H1 (cell line): ENCODE data around the gene LYL1. TPM values are rescaled to one million over a fixed set of nuclear protein-coding genes. Genes with fewer than 3 reads are reported as not detected.

Source experiments
- CTCF ChIA-PET: fragments of 300-600 bp; sonication (Branson Sonifier 250); formaldehyde crosslinking; loops from one replicate; lab custom pipeline; 2021; ENCODE audit not compliant: partially characterized antibody; lab: Charles Lee
- POLR2A ChIA-PET: fragments of 300-600 bp; sonication (Branson Sonifier 250); formaldehyde crosslinking; loops from one replicate; lab custom pipeline; 2021; ENCODE audit warnings: inconsistent platforms; ENCODE audit not compliant: partially characterized antibody; lab: Charles Lee
- DNase-seq, 2 experiments: peaks; one replicate each; pipeline versions ENCODE4 v3.0.0 to v3.0.0-alpha.2; 2010 to 2022; ENCODE audit warnings: low spot score in 2 of 2, low read depth in 1 of 2, mixed read lengths in 1 of 2
- FAIRE-seq: peaks from 2 replicates; lab custom pipeline; 2011; peaks lifted over from hg19 to GRCh38; lab: Jason Lieb, UNC
- H2AFZ ChIP-seq: 2 replicates; pipeline ENCODE4 v1.8.1; 2012; ENCODE audit warnings: low read length, inconsistent platforms
- H2AK5ac ChIP-seq: 2 replicates; pipeline ENCODE4 v1.6.1; 2013; ENCODE audit warnings: low read depth, low read length
- H2BK120ac ChIP-seq: replicated peaks from 2 replicates; pipeline ENCODE3; 2013; ENCODE audit warnings: low read depth, low read length, inconsistent platforms
- H2BK12ac ChIP-seq: 2 replicates; pipeline ENCODE4 v1.6.1; 2013; ENCODE audit warnings: low read depth, low read length
- H2BK15ac ChIP-seq: 2 replicates; pipeline ENCODE4 v1.6.1; 2013; ENCODE audit warnings: low read length
- H2BK20ac ChIP-seq: 2 replicates; pipeline ENCODE4 v1.6.1; 2013; ENCODE audit warnings: low read length
- H2BK5ac ChIP-seq: 2 replicates; pipeline ENCODE4 v1.6.1; 2013; ENCODE audit warnings: low read depth, low read length
- H3K14ac ChIP-seq: 2 replicates; pipeline ENCODE4 v1.6.1; 2013; ENCODE audit warnings: inconsistent platforms; ENCODE audit not compliant: insufficient read length
- H3K18ac ChIP-seq: 2 replicates; pipeline ENCODE4 v1.6.1; 2013; ENCODE audit warnings: low read length; ENCODE audit errors: extremely low read depth
- H3K23ac ChIP-seq: 2 replicates; pipeline ENCODE4 v1.6.1; 2013; ENCODE audit warnings: inconsistent platforms; ENCODE audit not compliant: insufficient read length
- H3K23me2 ChIP-seq: 2 replicates; pipeline ENCODE4 v1.6.1; 2013; ENCODE audit warnings: low read depth, low read length
- H3K27ac ChIP-seq: 2 replicates; pipeline ENCODE4 v1.6.1; 2011; ENCODE audit warnings: low read depth, low read length, inconsistent platforms
- H3K27me3 ChIP-seq, 4 experiments: replicated peaks in 1 of 4; 1 replicate in 1 of 4; 2 replicates in 3 of 4; pipeline versions ENCODE4 v1.6.1 to v1.8.1; 2011 to 2013; ENCODE audit warnings: low read length in 3 of 4, mild to moderate bottlenecking in 3 of 4, inconsistent platforms in 2 of 4, mixed read lengths in 2 of 4, moderate library complexity in 1 of 4; ENCODE audit not compliant: control insufficient read depth in 3 of 4, insufficient read depth in 3 of 4; ENCODE audit errors: extremely low read depth in 1 of 4
- H3K36me3 ChIP-seq, 4 experiments: 2 replicates each; pipeline versions ENCODE4 v1.6.1 to v1.8.1; 2011 to 2013; ENCODE audit warnings: mild to moderate bottlenecking in 4 of 4, low read length in 3 of 4, moderate library complexity in 2 of 4, control low read depth in 1 of 4, inconsistent platforms in 1 of 4; ENCODE audit not compliant: insufficient read depth in 4 of 4, control insufficient read depth in 2 of 4
- H3K4ac ChIP-seq: replicated peaks from 2 replicates; pipeline ENCODE3; 2013; ENCODE audit warnings: low read length, low read depth, mixed read lengths, inconsistent platforms; ENCODE audit not compliant: insufficient read length
- H3K4me1 ChIP-seq, 4 experiments: replicated peaks in 1 of 4; 1 replicate in 1 of 4; 2 replicates in 3 of 4; pipeline versions ENCODE4 v1.6.1 to v1.8.1; 2011 to 2013; ENCODE audit warnings: low read length in 3 of 4, inconsistent platforms in 2 of 4, mixed read lengths in 1 of 4; ENCODE audit not compliant: insufficient read depth in 4 of 4, control insufficient read depth in 3 of 4
- H3K4me2 ChIP-seq, 2 experiments: 2 replicates each; pipeline versions ENCODE4 v1.6.1 to v1.8.1; 2011 to 2013; ENCODE audit warnings: low read depth in 2 of 2, low read length in 2 of 2, control low read depth in 1 of 2, inconsistent platforms in 1 of 2, mild to moderate bottlenecking in 1 of 2; ENCODE audit not compliant: insufficient read depth in 1 of 2
- H3K4me3 ChIP-seq, 4 experiments: fragments of 200-600, 300-600 bp in 1 of 4; sonication (generic), shearing (Covaris generic), sonication (Bioruptor Twin) in 1 of 4; 2 replicates each; pipeline versions ENCODE4 v1.5.1 to v1.8.1; 2011 to 2016; ENCODE audit warnings: low read length in 4 of 4, low read depth in 3 of 4, control low read depth in 2 of 4, inconsistent platforms in 2 of 4, mild to moderate bottlenecking in 2 of 4, mixed read lengths in 1 of 4, moderate library complexity in 1 of 4; ENCODE audit not compliant: insufficient read depth in 2 of 4; ENCODE audit errors: extremely low read depth in 1 of 4
- H3K56ac ChIP-seq: replicated peaks from 2 replicates; pipeline ENCODE3; 2013; ENCODE audit warnings: low read depth, mild to moderate bottlenecking, mixed read lengths, low read length, inconsistent platforms; ENCODE audit not compliant: insufficient read length
- H3K79me1 ChIP-seq: 2 replicates; pipeline ENCODE4 v1.6.1; 2013; ENCODE audit warnings: low read depth, low read length, control low read depth
- H3K79me2 ChIP-seq, 2 experiments: 2 replicates each; pipeline versions ENCODE4 v1.6.1 to v1.8.1; 2012 to 2013; ENCODE audit warnings: low read length in 2 of 2, mild to moderate bottlenecking in 2 of 2, inconsistent platforms in 1 of 2; ENCODE audit not compliant: insufficient read depth in 2 of 2, control insufficient read depth in 1 of 2
- H3K9ac ChIP-seq, 4 experiments: replicated peaks in 1 of 4; 1 replicate in 1 of 4; 2 replicates in 3 of 4; pipeline versions ENCODE4 v1.6.1 to v1.8.1; 2011 to 2013; ENCODE audit warnings: low read depth in 3 of 4, low read length in 3 of 4, control low read depth in 2 of 4, mild to moderate bottlenecking in 2 of 4, moderate library complexity in 2 of 4, inconsistent platforms in 1 of 4; ENCODE audit errors: extremely low read depth in 1 of 4
- H3K9me3 ChIP-seq, 2 experiments: 2 replicates each; pipeline versions ENCODE4 v1.6.1 to v1.8.1; 2012 to 2013; ENCODE audit warnings: mild to moderate bottlenecking in 2 of 2, moderate library complexity in 2 of 2, control low read depth in 1 of 2, inconsistent platforms in 1 of 2, low read depth in 1 of 2, low read length in 1 of 2, mixed read lengths in 1 of 2; ENCODE audit not compliant: insufficient read depth in 2 of 2
- H4K20me1 ChIP-seq, 2 experiments: replicated peaks in 1 of 2; 2 replicates each; pipeline versions ENCODE3 to v1.8.1; 2011 to 2013; ENCODE audit warnings: inconsistent platforms in 2 of 2, low read length in 2 of 2, mild to moderate bottlenecking in 1 of 2; ENCODE audit not compliant: insufficient read depth in 2 of 2, control insufficient read depth in 1 of 2
- H4K5ac ChIP-seq: 2 replicates; pipeline ENCODE4 v1.6.1; 2013; ENCODE audit warnings: low read length, low read depth, mixed read lengths, inconsistent platforms; ENCODE audit not compliant: insufficient read length
- H4K8ac ChIP-seq: 2 replicates; pipeline ENCODE4 v1.8.0; 2013; ENCODE audit warnings: mild to moderate bottlenecking, moderate library complexity, low read length, inconsistent platforms; ENCODE audit not compliant: insufficient read depth; ENCODE audit errors: extremely low read depth
- H4K91ac ChIP-seq: replicated peaks from 2 replicates; pipeline ENCODE3; 2013; ENCODE audit warnings: low read length, mixed read lengths, inconsistent platforms; ENCODE audit not compliant: insufficient read length
- CBX5 ChIP-seq: fragments of 300-800, 300-1000 bp; sonication (generic); IDR thresholded peaks from 2 replicates; pipeline ENCODE4 v1.7.1; 2016; ENCODE audit warnings: antibody characterized with exemption, low read length, low read depth
- CBX8 ChIP-seq: fragments of 300-800, 300-1000 bp; sonication (generic); IDR thresholded peaks from 2 replicates; pipeline ENCODE4 v1.7.1; 2016; ENCODE audit warnings: low read depth, low read length, borderline replicate concordance
- CTBP2 ChIP-seq: IDR thresholded peaks from 2 replicates; pipeline ENCODE4 v1.7.0; 2011; ENCODE audit warnings: borderline replicate concordance, mild to moderate bottlenecking, moderate library complexity, mixed read lengths, low read length; ENCODE audit not compliant: insufficient read depth, insufficient read length
- JUND ChIP-seq: IDR thresholded peaks from 2 replicates; pipeline ENCODE4 v1.6.1; 2011; ENCODE audit warnings: mild to moderate bottlenecking, improper control_type of control experiment, low read length
- KDM1A ChIP-seq: fragments of 200-600, 300-600 bp; sonication (generic); IDR thresholded peaks from 2 replicates; pipeline ENCODE4 v1.7.1; 2016; ENCODE audit warnings: mild to moderate bottlenecking, low read length, borderline replicate concordance
- MAX ChIP-seq: IDR thresholded peaks from 2 replicates; pipeline ENCODE4 v1.6.1; 2012; ENCODE audit warnings: inconsistent platforms
- PHF8 ChIP-seq: fragments of 200-600 bp; sonication (generic); conservative IDR thresholded peaks from 2 replicates; pipeline ENCODE4 v1.7.1; 2012; ENCODE audit warnings: low read depth, mild to moderate bottlenecking, inconsistent platforms, low read length, moderate library complexity
- POU5F1 ChIP-seq: IDR thresholded peaks from 2 replicates; pipeline ENCODE4 v1.6.1; 2011; ENCODE audit warnings: low read depth, mild to moderate bottlenecking, low read length, moderate library complexity
- SIRT6 ChIP-seq: IDR thresholded peaks from one replicate; pipeline ENCODE4 v1.7.1; 2012; ENCODE audit warnings: low read length, inconsistent platforms
- SP1 ChIP-seq: IDR thresholded peaks from 2 replicates; pipeline ENCODE4 v1.6.1; 2011; ENCODE audit warnings: low read depth, low read length
- SP2 ChIP-seq: IDR thresholded peaks from 2 replicates; pipeline ENCODE4 v1.6.1; 2012; ENCODE audit warnings: mild to moderate bottlenecking, low read length, inconsistent platforms
- TAF7 ChIP-seq: optimal IDR thresholded peaks from 2 replicates; pipeline ENCODE3; 2011; ENCODE audit warnings: low read depth, mild to moderate bottlenecking, inconsistent platforms, low read length, moderate library complexity, borderline replicate concordance
- TEAD4 ChIP-seq: IDR thresholded peaks from 2 replicates; pipeline ENCODE4 v1.6.1; 2012; ENCODE audit warnings: low read depth, low read length, inconsistent platforms, mixed read lengths
- ZNF274 ChIP-seq: IDR thresholded peaks from 2 replicates; pipeline ENCODE4 v1.7.0; 2012; ENCODE audit warnings: low read length, borderline replicate concordance; ENCODE audit errors: extremely low read depth
- WGBS, 2 experiments: shearing (Covaris generic) in 1 of 2; methylation state at CpG; one replicate each; pipeline versions ENCODE4 v1.1.6 to v1.1.7; 2013 to 2015; ENCODE audit warnings: low lambda C conversion rate in 2 of 2, mixed read lengths in 2 of 2, inconsistent platforms in 1 of 2, low coverage in 1 of 2, missing lambda C conversion rate in 1 of 2; ENCODE audit not compliant: insufficient replicate concordance in 2 of 2, insufficient coverage in 1 of 2, insufficient read length in 1 of 2; ENCODE audit errors: extremely low coverage in 1 of 2, missing lambda C conversion rate in 1 of 2; 5-methylcytosine and 5-hydroxymethylcytosine counted together
- polyA plus RNA-seq, 7 experiments: library from polyadenylated mRNA; depleted of rRNA in 3 of 7; stranded (reverse) in 5 of 7; unstranded in 2 of 7; fragments of >200 nt in 5 of 7; fragments of 200-250 nt in 2 of 7; gene quantifications; 1 replicate in 5 of 7; 2 replicates in 1 of 7; 4 replicates in 1 of 7; pipeline versions ENCODE4 v1.2.1 to v1.2.3, GENCODE V29; 2011 to 2013; ENCODE audit warnings: missing spikeins in 2 of 7, mixed read lengths in 2 of 7
- total RNA-seq: library from RNA; stranded (reverse); fragmentation: NEBNext Ultra II Directional; extraction: Animal tissue kit (Norgen Biotek cat#: 25700); gene quantifications from 2 replicates; pipeline ENCODE4 v1.2.1, GENCODE V29; 2021

The LYL1 gene
- total and polyA plus RNA-seq, 2 of the 8 experiments (the other 6 are each of a cell fraction or from before 2014, with no cell fraction given) = 0.58 to 0.76 TPM

GRCh38 chr19:13076787-13077186 lies 25.9 kb downstream of the LYL1 start:
- Histone ChIP-seq H3K4me3 (no peak overlapping the region), H3K79me1 (no peaks in the 10 kb centered on the region), H2BK5ac (no peak overlapping the region), H4K8ac (no peak overlapping the region), H3K36me3 (no peaks in the 10 kb centered on the region), H3K4me1 (peaks cover 8 to 34% (median 24%) of the 10 kb centered on the region in 4 experiments), H3K9ac (no peak overlapping the region), H2BK20ac (peak overlapping the region; percentile 72; the same call in 1 of the 2 replicates), H3K27me3 (peaks cover 0 to 18% (median 17%) of the 10 kb centered on the region in 4 experiments; a peak in 6 of 7 replicates), H3K4me2 (no peak overlapping the region; a peak in 1 of 4 replicates), H3K23ac (no peak overlapping the region), H4K5ac (no peak overlapping the region), H2BK15ac (peak overlapping the region; percentile 92; the same call in 1 of the 2 replicates), H3K79me2 (no peaks in the 10 kb centered on the region), H3K23me2 (0 out of 2 replicates have a peak, but pooled peaks cover 1% of the 10 kb centered on the region), H3K18ac (no peak overlapping the region; the same call in 1 of the 2 replicates), H2BK12ac (peak overlapping the region; percentile 39; the same call in 1 of the 2 replicates), H3K14ac (no peak overlapping the region), H3K9me3 (no peaks in the 10 kb centered on the region), H2AK5ac (no peak overlapping the region), H2BK120ac (no peak overlapping the region), H3K27ac (no peak overlapping the region), H4K20me1 (no peaks in the 10 kb centered on the region), H4K91ac (peak overlapping the region; percentile 38), H2AFZ (no peak overlapping the region), H3K56ac (no peak overlapping the region), H3K4ac (peak overlapping the region; percentile 47)
- no peak for FAIRE-seq
- DNase-seq = no peak
- POLR2A ChIA-PET = interaction anchor here (1.0 to 2.5 kb wide), 4 partner anchors 14 to 59 kb away, joined by 3 to 7 read pairs (median 4); no protein-coding TSS in a partner anchor
- CTCF ChIA-PET = interaction anchor here (1.0 to 48.8 kb wide), 6 partner anchors 9 to 111 kb away, joined by 3 to 1145 read pairs (median 18); no protein-coding TSS in a partner anchor
- 79% methylated on average over 5 of the region's 6 CpGs; no CpG with 5 or more reads in 1 of the 2 experiments for WGBS, 2 experiments
- no peak for TF ChIP-seq SIRT6
- TF ChIP-seq CTBP2 = no peak
- TF ChIP-seq CBX8 = no peak
- TF ChIP-seq TEAD4 = no peak
- TF ChIP-seq SP1 = no peak
- TF ChIP-seq ZNF274 = no peak
- no peak for TF ChIP-seq JUND
- no peak for TF ChIP-seq KDM1A
- no peak for TF ChIP-seq MAX
- no peak for TF ChIP-seq POU5F1
- no peak for TF ChIP-seq PHF8
- no peak for TF ChIP-seq CBX5
- no peak for TF ChIP-seq SP2
- TF ChIP-seq TAF7 = no peak
